HepG2 (cell line): ENCODE data around the gene SOHLH2. TPM values are rescaled to one million over a fixed set of nuclear protein-coding genes. Genes with fewer than 3 reads are reported as not detected.

Experiments used
- ATAC-seq: fragments of 200-7000 bp; cut with Tn5 transposase; 3 replicates; pipeline ENCODE4 v1.9.1; 2020; ENCODE audit warnings: mild to moderate bottlenecking, moderate library complexity
- BruUV-seq: library from RNA; stranded (reverse); fragments of 400-500 nt; replicated peaks from 2 replicates; lab custom pipeline; 2021; lab: Mats Ljungman, UMichigan
- CTCF ChIA-PET: fragments of 300-600 bp; formaldehyde crosslinking; extraction: SDS; loops from one replicate; lab custom pipeline; 2021; ENCODE audit warnings: low total read pairs, inconsistent platforms, low intra/inter-chr PET ratio; lab: Yijun Ruan, JAX
- POLR2A ChIA-PET: fragments of 350-600 bp; sonication (Branson Sonifier 250); formaldehyde crosslinking; loops from one replicate; lab custom pipeline; 2020; ENCODE audit warnings: antibody characterized with exemption, inconsistent platforms; lab: Yijun Ruan, JAX
- DNase-seq: peaks from one replicate; pipeline ENCODE4 v3.0.0-alpha.2; 2015; ENCODE audit warnings: low spot score
- FAIRE-seq: peaks from 3 replicates; lab custom pipeline; 2011; peaks lifted over from hg19 to GRCh38; lab: Jason Lieb, UNC
- H2AFZ ChIP-seq: one replicate; pipeline ENCODE4 v1.6.1; 2011; ENCODE audit warnings: low read length, inconsistent platforms
- H3K27ac ChIP-seq: fragments of 300-600 bp; 3 replicates; pipeline ENCODE4 v1.8.0; 2011; ENCODE audit warnings: mixed run types, mild to moderate bottlenecking, mixed read lengths, low read length, inconsistent platforms; ENCODE audit not compliant: insufficient read depth; ENCODE audit errors: extremely low read length
- H3K27me3 ChIP-seq, 2 experiments: fragments of 200-600 bp in 1 of 2; 2 replicates in 1 of 2; 3 replicates in 1 of 2; pipeline versions ENCODE4 v1.6.0 to v1.8.0; 2011; ENCODE audit warnings: low read length in 2 of 2, mild to moderate bottlenecking in 2 of 2, moderate library complexity in 2 of 2, inconsistent platforms in 1 of 2; ENCODE audit not compliant: insufficient read depth in 2 of 2, control insufficient read depth in 1 of 2
- H3K36me3 ChIP-seq, 2 experiments: fragments of 200-600 bp in 1 of 2; replicated peaks in 1 of 2; 2 replicates in 1 of 2; 3 replicates in 1 of 2; pipeline versions ENCODE4 v1.5.1 to v1.8.0; 2011; ENCODE audit warnings: low read length in 2 of 2, inconsistent platforms in 1 of 2; ENCODE audit not compliant: insufficient read depth in 2 of 2, control insufficient read depth in 1 of 2
- H3K4me1 ChIP-seq: 2 replicates; pipeline ENCODE4 v1.5.1; 2012; ENCODE audit warnings: low read length, inconsistent platforms; ENCODE audit not compliant: insufficient read depth
- H3K4me2 ChIP-seq: 2 replicates; pipeline ENCODE4 v1.6.0; 2011; ENCODE audit warnings: low read depth, low read length, inconsistent platforms
- H3K4me3 ChIP-seq, 3 experiments: fragments of 200-600 bp in 1 of 3; sonication (generic), shearing (Covaris generic) in 1 of 3; replicated peaks in 1 of 3; 2 replicates each; pipeline ENCODE4 v1.5.1; 2011 to 2016; ENCODE audit warnings: low read length in 3 of 3, inconsistent platforms in 2 of 3, low read depth in 2 of 3, mild to moderate bottlenecking in 2 of 3, control low read depth in 1 of 3, mixed read lengths in 1 of 3; ENCODE audit not compliant: insufficient read depth in 1 of 3
- H3K79me2 ChIP-seq: one replicate; pipeline ENCODE4 v1.6.1; 2011; ENCODE audit warnings: low read length, inconsistent platforms; ENCODE audit not compliant: insufficient read depth
- H3K9ac ChIP-seq: 2 replicates; pipeline ENCODE4 v1.6.0; 2011; ENCODE audit warnings: mild to moderate bottlenecking, low read depth, low read length, inconsistent platforms; ENCODE audit not compliant: insufficient read depth
- H3K9me3 ChIP-seq: 2 replicates; pipeline ENCODE4 v1.5.1; 2012; ENCODE audit warnings: mild to moderate bottlenecking, low read length
- H4K20me1 ChIP-seq: 2 replicates; pipeline ENCODE4 v1.6.0; 2011; ENCODE audit warnings: inconsistent platforms, mild to moderate bottlenecking, low read length, moderate library complexity; ENCODE audit not compliant: insufficient read depth
- ARNT ChIP-seq: fragments of 450-650 bp; IDR thresholded peaks from 2 replicates; pipeline ENCODE4 v1.6.1; 2017
- ATF6 ChIP-seq: sonication (generic); formaldehyde crosslinking; conservative IDR thresholded peaks from 2 replicates; pipeline ENCODE4 v1.4.0; 2020; ENCODE audit warnings: missing genetic modification reagents
- DNMT3B ChIP-seq: conservative IDR thresholded peaks from 2 replicates; pipeline ENCODE4 v1.6.1; 2016; ENCODE audit warnings: missing biosample characterization, control low read depth
- ELF3 ChIP-seq: IDR thresholded peaks from 2 replicates; pipeline ENCODE4 v1.6.1; 2016; ENCODE audit warnings: missing genetic modification reagents, missing compliant biosample characterization
- HINFP ChIP-seq: sonication (generic); formaldehyde crosslinking; IDR thresholded peaks from 2 replicates; pipeline ENCODE4 v1.4.0; 2020; ENCODE audit warnings: low read depth, mild to moderate bottlenecking, missing genetic modification reagents
- IRF1 ChIP-seq: sonication (generic); formaldehyde crosslinking; IDR thresholded peaks from 2 replicates; pipeline ENCODE4 v1.4.0; 2020; ENCODE audit warnings: low read depth, mild to moderate bottlenecking, missing genetic modification reagents
- RFX3 ChIP-seq: IDR thresholded peaks from 2 replicates; pipeline ENCODE4 v1.6.1; 2016; ENCODE audit warnings: missing biosample characterization, missing genetic modification reagents
- SAP130 ChIP-seq: IDR thresholded peaks from 2 replicates; pipeline ENCODE4 v1.6.1; 2016; ENCODE audit warnings: low read depth
- SIX1 ChIP-seq: sonication (generic); formaldehyde crosslinking; IDR thresholded peaks from 2 replicates; pipeline ENCODE4 v1.4.0; 2020; ENCODE audit warnings: missing genetic modification reagents, borderline replicate concordance
- SOX5 ChIP-seq: IDR thresholded peaks from 2 replicates; pipeline ENCODE4 v1.6.1; 2016; ENCODE audit warnings: borderline replicate concordance
- TEAD2 ChIP-seq: sonication (generic); formaldehyde crosslinking; IDR thresholded peaks from 2 replicates; pipeline ENCODE4 v1.9.0; 2021; ENCODE audit warnings: missing genetic modification reagents
- ZBTB8A ChIP-seq: sonication (generic); formaldehyde crosslinking; IDR thresholded peaks from 2 replicates; pipeline ENCODE4 v1.4.0; 2020; ENCODE audit warnings: mild to moderate bottlenecking, low read depth, missing genetic modification reagents, borderline replicate concordance
- ZC3H4 ChIP-seq: sonication (generic); formaldehyde crosslinking; IDR thresholded peaks from 2 replicates; pipeline ENCODE4 v1.4.0; 2020; ENCODE audit warnings: missing genetic modification reagents, borderline replicate concordance
- ZMYM3 ChIP-seq: sonication (generic); formaldehyde crosslinking; IDR thresholded peaks from 2 replicates; pipeline ENCODE4 v1.5.1; 2020; ENCODE audit warnings: mild to moderate bottlenecking, missing genetic modification reagents
- ZNF180 ChIP-seq: sonication (generic); formaldehyde crosslinking; IDR thresholded peaks from 2 replicates; pipeline ENCODE4 v1.4.0; 2020; ENCODE audit warnings: low read depth, missing genetic modification reagents, borderline replicate concordance
- ZNF552 ChIP-seq: sonication (generic); formaldehyde crosslinking; IDR thresholded peaks from 2 replicates; pipeline ENCODE4 v1.9.0; 2022; ENCODE audit warnings: missing genetic modification reagents, mild to moderate bottlenecking, borderline replicate concordance
- ZSCAN20 ChIP-seq: sonication (generic); formaldehyde crosslinking; IDR thresholded peaks from 2 replicates; pipeline ENCODE4 v1.4.0; 2020; ENCODE audit warnings: missing genetic modification reagents, mild to moderate bottlenecking, borderline replicate concordance
- in situ Hi-C: cut with HindIII; loops from 2 replicates; pipeline ENCODE4 v1.10.0; 2017; ENCODE audit warnings: low pct_unique_long_range_greater_than_20kb; ENCODE audit not compliant: extremely low pct_ligation_motif_present
- intact Hi-C: fragments of 100-400 bp; cut with micrococcal nuclease; formaldehyde crosslinking; loops from one replicate; pipeline ENCODE4 v1.10.0; 2022; ENCODE audit not compliant: unreplicated experiment
- polyA plus RNA-seq, 8 experiments: library from polyadenylated mRNA; depleted of rRNA in 3 of 8; stranded (reverse) in 7 of 8; unstranded in 1 of 8; fragments of >200 nt; fragmentation: Illumina TruSeq in 4 of 8; extraction: Trizol in 4 of 8; gene quantifications; 2 replicates each; pipeline versions ENCODE4 v1.2.1 to v1.2.3, GENCODE V29; 2011 to 2016; ENCODE audit warnings: low read depth in 4 of 8, missing spikeins in 1 of 8, mixed read lengths in 1 of 8; ENCODE audit not compliant: insufficient read depth in 1 of 8
- total RNA-seq, 5 experiments: library from RNA; depleted of rRNA; stranded (reverse); fragments of >200 nt; fragmentation: Illumina TruSeq; extraction: Trizol; gene quantifications; 2 replicates each; pipeline ENCODE4 v1.2.3, GENCODE V29; 2016; ENCODE audit warnings: low read depth in 1 of 5
- TF ChIP-seq, protein P1 (sequence below): sonication (generic); IDR thresholded peaks from 2 replicates; pipeline ENCODE4 v1.6.1; 2016; ENCODE audit warnings: low read depth, borderline replicate concordance
- TF ChIP-seq, protein P2 (sequence below): sonication (generic); formaldehyde crosslinking; IDR thresholded peaks from 2 replicates; pipeline ENCODE4 v1.5.0; 2020; ENCODE audit warnings: missing genetic modification reagents, mild to moderate bottlenecking, borderline replicate concordance

The SOHLH2 gene
- total and polyA plus RNA-seq, 2 of the 13 experiments (the other 11 are each of a cell fraction or from before 2014, with no cell fraction given), result not detected

DNA sequence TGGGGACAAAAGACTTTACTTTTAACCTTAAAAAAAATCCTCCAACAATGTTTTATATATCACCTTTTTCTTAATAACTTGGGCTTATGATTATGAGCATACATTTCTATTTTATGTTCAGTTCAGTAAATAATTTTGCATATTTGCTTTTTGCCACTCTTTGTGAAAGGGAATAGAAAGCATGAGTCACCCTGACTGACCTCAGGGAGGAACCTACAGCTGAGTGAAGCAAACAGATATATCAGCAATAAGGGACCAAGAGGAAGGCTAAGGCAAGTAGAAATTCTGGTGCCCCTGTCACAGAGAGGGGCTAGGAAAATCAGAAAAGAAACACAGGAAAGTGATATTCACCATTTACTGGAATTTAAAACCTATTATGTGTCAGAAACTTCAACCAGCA lies 37.2 kb upstream of the SOHLH2 start:
- no peak for FAIRE-seq
- CTCF ChIA-PET, result no interaction called here

More for the DNA sequence above, 37.2 kb upstream of the SOHLH2 start:
- no peak overlapping the region for H3K27ac ChIP-seq
- no peak overlapping the region for H3K4me3 ChIP-seq
- no peak overlapping the region for H2AFZ ChIP-seq
- in situ Hi-C loops (no loop called here), intact Hi-C loops (no loop called here)
- H3K9ac ChIP-seq, result no peak overlapping the region
- no peak for ATAC-seq
- POLR2A ChIA-PET, result no interaction called here
- no peak overlapping the region for H3K4me2 ChIP-seq
- H3K36me3 ChIP-seq, result no peaks in the 10 kb centered on the region
- H3K79me2 ChIP-seq, result no peaks in the 10 kb centered on the region
- no peak for DNase-seq
- no TSS peak for BruUV-seq
- no peaks in the 10 kb centered on the region for H3K4me1 ChIP-seq
- H3K9me3 ChIP-seq, result no peaks in the 10 kb centered on the region
- H4K20me1 ChIP-seq, result no peaks in the 10 kb centered on the region
- H3K27me3 ChIP-seq, result no peaks in the 10 kb centered on the region
- TF ChIP-seq HINFP (CRISPR knock-in tag), result no peak
- no peak for TF ChIP-seq ARNT
- TF ChIP-seq, protein P1, sequence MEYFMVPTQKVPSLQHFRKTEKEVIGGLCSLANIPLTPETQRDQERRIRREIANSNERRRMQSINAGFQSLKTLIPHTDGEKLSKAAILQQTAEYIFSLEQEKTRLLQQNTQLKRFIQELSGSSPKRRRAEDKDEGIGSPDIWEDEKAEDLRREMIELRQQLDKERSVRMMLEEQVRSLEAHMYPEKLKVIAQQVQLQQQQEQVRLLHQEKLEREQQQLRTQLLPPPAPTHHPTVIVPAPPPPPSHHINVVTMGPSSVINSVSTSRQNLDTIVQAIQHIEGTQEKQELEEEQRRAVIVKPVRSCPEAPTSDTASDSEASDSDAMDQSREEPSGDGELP, result no peak
- no peak for TF ChIP-seq TEAD2
- TF ChIP-seq ZNF180, result no peak
- no peak for TF ChIP-seq ZC3H4 (CRISPR knock-in tag)
- TF ChIP-seq ZSCAN20 (CRISPR knock-in tag), result no peak
- TF ChIP-seq, protein P2, sequence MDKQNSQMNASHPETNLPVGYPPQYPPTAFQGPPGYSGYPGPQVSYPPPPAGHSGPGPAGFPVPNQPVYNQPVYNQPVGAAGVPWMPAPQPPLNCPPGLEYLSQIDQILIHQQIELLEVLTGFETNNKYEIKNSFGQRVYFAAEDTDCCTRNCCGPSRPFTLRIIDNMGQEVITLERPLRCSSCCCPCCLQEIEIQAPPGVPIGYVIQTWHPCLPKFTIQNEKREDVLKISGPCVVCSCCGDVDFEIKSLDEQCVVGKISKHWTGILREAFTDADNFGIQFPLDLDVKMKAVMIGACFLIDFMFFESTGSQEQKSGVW (CRISPR knock-in tag), result no peak
- TF ChIP-seq SOX5 (CRISPR knock-in tag), result no peak
- TF ChIP-seq SIX1 (CRISPR knock-in tag), result no peak
- no peak for TF ChIP-seq ELF3
- TF ChIP-seq ZMYM3 (CRISPR knock-in tag), result no peak
- no peak for TF ChIP-seq ZBTB8A (CRISPR knock-in tag)
- TF ChIP-seq ZNF552 (CRISPR knock-in tag), result no peak
- TF ChIP-seq ATF6 (CRISPR knock-in tag), result no peak
- TF ChIP-seq DNMT3B, result no peak
- TF ChIP-seq SAP130 (CRISPR knock-in tag), result no peak
- no peak for TF ChIP-seq RFX3 (CRISPR knock-in tag)
- TF ChIP-seq IRF1 (CRISPR knock-in tag), result no peak
